Raji (cell line): ENCODE measurements around the gene PADI2.

Experiments used
- POLR2A ChIP-seq: IDR thresholded peaks from 2 replicates; pipeline ENCODE4 v1.6.1; 2011; ENCODE audit warnings: low read depth, low read length, control low read depth; ENCODE audit not compliant: insufficient read depth

PADI2 gene

DNA sequence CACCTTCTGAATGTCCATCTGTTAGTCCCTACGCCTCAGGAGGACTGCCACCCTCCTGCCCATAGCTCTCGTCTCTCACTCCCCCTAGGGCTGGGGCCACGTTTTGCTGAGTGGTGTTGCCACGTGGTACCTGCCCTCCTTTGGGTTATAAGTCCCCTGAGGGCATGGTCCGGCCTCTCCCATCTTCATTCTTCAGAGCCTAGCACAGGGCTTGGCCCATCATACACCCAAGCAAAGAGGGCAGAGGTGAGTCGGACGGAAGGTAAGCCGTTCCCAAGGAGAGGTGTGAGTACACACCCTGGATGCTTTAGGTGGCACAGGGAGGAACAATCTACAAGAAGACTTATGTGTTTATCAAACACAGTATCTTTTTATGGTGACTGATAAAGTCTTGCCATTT lies 10.9 kb downstream of the PADI2 start:
- TF ChIP-seq POLR2A, result no peak

DNA sequence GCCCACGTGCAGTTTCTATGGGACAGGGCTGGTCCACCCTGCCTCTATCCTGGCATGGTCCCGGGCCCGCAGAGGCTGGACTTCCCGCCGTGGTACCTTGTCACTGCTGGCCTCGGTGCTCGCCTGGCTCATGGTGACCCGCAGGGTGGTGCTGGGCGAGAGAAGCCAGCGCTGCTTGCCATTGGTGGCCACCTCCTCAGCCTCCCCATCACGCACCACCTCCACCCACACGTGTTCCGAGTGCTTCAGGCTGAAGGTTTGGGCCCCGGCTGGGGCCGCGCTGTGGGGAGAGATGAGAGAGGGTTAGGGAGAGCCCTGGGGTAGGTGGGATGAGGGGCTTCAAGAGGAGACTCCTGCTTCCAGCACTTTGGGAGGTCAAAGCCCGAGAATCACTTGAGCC lies 14.5 kb downstream of the PADI2 start:
- TF ChIP-seq POLR2A, result no peak

DNA sequence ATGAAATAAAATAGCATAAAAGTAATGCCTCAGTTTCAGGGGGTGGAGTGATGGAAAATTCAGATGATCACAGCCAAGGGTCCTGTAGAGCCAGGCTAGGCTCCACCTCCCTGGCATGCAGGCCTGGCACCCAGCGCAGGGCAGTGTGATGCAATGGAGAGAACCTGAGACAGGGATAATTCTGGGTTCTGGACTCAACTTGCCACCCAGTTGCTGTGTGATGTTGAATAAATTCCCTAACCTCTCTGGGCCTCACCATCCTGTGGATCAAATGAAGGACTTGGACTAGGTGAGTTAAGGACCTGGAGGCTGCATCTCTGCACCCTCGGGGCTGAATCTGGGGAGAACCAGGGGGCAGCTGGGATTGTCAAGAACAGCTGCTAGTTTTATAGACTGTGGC lies 17.0 kb downstream of the PADI2 start:
- TF ChIP-seq POLR2A, result no peak

GRCh38 chr1:17101261-17101660 lies 18.0 kb downstream of the PADI2 start:
- no peak for TF ChIP-seq POLR2A

- TF ChIP-seq POLR2A, result no peak
These were observed 19.5 kb downstream of the PADI2 start for GRCh38 chr1:17099616-17100340.

DNA sequence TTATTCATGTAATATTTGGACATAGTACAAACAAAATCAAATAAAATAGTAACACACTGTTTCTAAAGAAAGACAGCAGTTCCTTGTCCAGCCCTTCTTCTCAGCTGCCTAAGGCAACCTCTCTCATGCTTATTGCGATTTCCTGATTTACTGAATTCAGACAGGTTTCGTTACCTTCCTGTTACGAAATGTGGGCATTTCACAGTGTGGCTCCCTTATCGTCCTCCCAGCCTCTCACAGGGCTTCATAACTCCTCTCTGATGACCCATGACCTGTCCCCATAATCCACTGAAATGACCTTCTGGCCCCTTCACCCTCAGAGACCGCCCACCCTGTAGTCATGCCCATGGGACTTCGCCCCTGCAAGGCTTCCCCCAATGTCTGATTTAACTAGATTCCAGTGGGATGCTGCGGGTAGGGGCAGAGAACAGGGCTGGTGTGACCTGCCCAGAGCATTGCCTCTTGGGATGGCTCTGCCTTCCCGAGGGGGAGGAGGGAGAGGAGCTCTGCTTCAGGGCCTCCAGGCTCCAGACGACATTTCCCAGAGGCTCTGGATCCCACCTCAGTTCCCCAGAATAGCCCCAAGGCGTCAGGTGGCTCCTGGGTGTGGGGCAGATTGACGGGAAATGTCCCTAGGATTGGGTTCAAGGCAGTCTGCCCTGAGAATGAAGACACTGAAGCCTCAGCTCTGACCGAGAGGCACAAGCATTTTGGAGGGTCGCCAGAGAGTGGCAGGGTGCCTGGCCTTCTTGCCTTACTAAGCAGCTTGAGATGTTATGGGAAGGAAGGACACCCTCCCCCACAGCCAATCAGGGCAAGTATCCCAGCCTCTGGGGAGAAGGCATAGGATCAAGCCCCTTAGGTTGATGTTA lies 20.6 kb downstream of the PADI2 start:
- no peak for TF ChIP-seq POLR2A

- no peak for TF ChIP-seq POLR2A
These were observed 21.5 kb downstream of the PADI2 start for GRCh38 chr1:17097787-17098186.

GRCh38 chr1:17097147-17097546 lies 22.1 kb downstream of the PADI2 start:
- TF ChIP-seq POLR2A, result no peak

DNA sequence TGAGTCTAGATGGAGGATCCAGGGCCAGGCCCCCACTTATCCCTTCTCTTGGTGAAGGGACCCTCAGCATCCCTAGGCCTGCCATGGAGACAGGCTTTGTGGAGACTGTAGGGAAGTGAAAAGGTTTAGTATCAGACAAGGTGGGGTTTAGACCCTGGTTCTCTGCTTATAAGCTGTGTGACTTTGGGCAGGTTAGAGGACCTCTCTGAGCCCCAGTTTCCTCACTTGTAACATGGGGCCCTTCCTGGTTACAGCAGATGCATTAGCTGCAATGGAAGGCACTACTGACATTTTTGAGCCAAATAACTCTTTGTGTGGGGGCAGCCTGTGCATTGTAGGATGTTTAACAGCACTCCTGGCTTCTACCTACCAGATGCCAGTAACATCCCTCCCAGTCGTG lies 22.7 kb downstream of the PADI2 start:
- TF ChIP-seq POLR2A, result no peak

GRCh38 chr1:17095141-17095540 lies 24.1 kb downstream of the PADI2 start:
- TF ChIP-seq POLR2A, result no peak

GRCh38 chr1:17094664-17095063 lies 24.6 kb downstream of the PADI2 start:
- no peak for TF ChIP-seq POLR2A

DNA sequence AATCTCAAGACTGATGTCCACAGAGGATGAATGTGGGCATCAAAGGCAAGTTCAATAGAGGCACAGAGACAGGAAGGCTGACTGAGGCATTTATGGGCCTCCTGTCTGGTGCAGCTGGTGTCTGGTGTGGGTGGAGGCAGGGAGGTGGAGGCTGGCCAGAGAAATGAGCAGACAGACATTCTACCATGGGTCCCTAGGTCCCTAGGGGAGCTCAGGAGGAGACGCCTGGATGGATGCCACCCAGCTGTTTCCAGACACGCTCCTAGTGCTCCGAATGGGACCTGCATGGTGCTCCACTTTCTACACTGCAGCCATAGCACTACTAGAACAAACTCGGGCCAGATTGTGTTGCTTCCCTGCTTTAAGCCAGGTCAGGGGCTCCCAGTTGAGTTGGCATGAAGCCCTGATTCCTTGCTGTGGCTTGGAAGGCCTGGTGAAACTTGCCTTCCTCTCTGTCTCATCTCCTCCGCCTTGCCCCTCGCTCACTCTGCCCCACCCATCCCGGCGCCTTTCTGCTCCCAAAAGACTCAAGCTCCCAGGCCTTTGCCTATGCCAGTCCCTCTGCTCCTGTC lies 25.3 kb downstream of the PADI2 start:
- TF ChIP-seq POLR2A, result no peak

DNA sequence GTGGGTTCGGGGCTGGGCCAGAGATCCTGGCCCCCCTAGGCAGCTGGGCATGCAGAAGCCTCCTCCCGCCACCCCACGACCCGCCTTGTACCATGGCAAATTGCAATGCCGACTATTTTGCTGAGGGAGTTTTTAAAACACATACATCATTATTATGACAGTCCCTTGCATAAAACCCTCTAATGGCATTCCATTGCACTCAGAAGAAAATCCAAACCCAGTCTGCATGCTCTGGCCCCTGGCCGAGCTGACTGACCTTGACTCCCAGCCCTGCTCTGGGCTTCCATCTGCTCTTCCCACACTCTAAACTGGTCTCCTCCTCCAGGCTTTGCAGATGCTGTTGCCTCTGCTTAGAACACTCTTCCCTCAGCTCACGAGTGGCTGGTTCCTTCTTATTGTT lies 28.0 kb downstream of the PADI2 start:
- TF ChIP-seq POLR2A, result no peak

GRCh38 chr1:17089506-17089905 lies 29.7 kb downstream of the PADI2 start:
- TF ChIP-seq POLR2A, result no peak

DNA sequence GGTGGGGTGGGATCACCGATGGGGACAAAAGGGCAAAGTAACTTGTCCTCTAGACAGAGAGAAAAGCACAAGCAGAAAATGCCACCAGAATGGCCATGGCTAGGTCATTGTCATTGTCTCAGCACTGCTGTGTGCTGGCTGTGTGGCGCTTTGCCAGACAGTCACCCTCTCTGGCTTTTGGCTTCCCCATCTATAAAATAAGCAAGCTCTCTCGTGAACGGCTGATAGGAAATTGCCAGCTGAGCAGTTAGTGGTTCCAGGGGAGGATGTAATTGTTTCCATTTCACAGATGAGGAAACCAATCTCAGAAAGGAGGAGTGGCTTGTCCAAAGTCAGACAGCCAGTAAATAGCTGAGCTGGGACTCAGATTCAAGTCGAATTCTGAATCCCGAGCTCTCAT lies 32.5 kb downstream of the PADI2 start:
- TF ChIP-seq POLR2A, result no peak

- TF ChIP-seq POLR2A, result no peak
These were observed 34.5 kb downstream of the PADI2 start for GRCh38 chr1:17084787-17085186.
